ENCODE measurements around the gene SELENOI. TPM values are rescaled to one million over a fixed set of nuclear protein-coding genes. Genes with fewer than 3 reads are reported as not detected.

The SELENOI gene
- total RNA-seq, 1 donor from 2014 or later = 10.8 TPM

DNA sequence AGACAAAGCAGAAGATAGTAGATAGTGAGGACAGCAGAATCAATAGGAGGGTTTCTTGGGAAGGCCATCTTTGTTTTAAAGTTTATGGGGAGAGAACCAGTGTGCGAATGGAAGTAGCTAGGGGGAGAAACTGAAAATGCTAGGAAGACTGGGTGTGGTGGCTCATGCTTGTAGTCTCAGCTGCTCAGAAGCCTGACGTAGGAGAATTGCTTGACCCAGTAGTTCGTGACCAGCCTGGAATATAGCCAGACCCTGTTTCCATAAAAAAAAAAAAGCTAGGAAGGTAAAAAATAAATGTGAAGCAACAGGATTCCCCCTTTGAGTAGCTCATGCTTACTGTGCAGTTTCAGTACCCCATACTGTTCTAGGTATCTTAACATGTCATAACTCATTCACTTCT is 36.6 kb downstream of the SELENOI start:
- Histone ChIP-seq H3K36me3 (peaks cover 44% of the 10 kb centered on the region), H3K27me3 (ENCODE audit: low read depth) (no peaks in the 10 kb centered on the region), H3K9me3 (replicated peaks) (no peaks in the 10 kb centered on the region), H3K4me1 (no peaks in the 10 kb centered on the region), H3K4me3 (no peak overlapping the region), H3K27ac (replicated peaks) (no peak overlapping the region)
- intact Hi-C loops (cut with micrococcal nuclease) = no loop called here
- TF ChIP-seq CTCF (IDR thresholded peaks at IDR 0.05; ENCODE audit: borderline replicate concordance) = no peak
- DNase-seq = no peak

DNA sequence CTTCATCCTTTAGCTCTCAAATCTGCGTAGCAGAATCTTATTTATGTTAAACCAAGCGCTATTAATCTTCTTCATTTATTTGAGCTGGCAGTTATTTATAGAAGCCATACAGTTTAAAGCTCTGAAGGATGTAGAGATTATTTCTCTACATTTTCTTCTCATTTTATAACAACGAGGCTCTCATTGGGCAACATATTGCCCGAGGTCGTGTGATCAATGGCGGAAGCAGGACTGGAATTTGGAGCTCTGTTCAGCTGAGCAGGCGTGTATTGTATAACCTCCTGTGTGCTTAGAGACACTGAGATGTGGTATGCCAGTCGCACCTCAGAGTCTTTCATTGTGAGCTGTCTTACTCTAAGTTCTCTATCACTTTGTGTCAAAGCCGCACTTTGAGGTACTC is 38.2 kb downstream of the SELENOI start:
- TF ChIP-seq CTCF (IDR thresholded peaks at IDR 0.05; ENCODE audit: borderline replicate concordance) = no peak
- H3K9me3 ChIP-seq (replicated peaks) = no peaks in the 10 kb centered on the region
- no peak overlapping the region for H3K27ac ChIP-seq (replicated peaks)
- H3K4me3 ChIP-seq = no peak overlapping the region
- DNase-seq = no peak
- no peaks in the 10 kb centered on the region for H3K4me1 ChIP-seq
- no peaks in the 10 kb centered on the region for H3K27me3 ChIP-seq (ENCODE audit: low read depth)
- intact Hi-C loops (cut with micrococcal nuclease) = no loop called here
- peaks cover 45% of the 10 kb centered on the region for H3K36me3 ChIP-seq

DNA sequence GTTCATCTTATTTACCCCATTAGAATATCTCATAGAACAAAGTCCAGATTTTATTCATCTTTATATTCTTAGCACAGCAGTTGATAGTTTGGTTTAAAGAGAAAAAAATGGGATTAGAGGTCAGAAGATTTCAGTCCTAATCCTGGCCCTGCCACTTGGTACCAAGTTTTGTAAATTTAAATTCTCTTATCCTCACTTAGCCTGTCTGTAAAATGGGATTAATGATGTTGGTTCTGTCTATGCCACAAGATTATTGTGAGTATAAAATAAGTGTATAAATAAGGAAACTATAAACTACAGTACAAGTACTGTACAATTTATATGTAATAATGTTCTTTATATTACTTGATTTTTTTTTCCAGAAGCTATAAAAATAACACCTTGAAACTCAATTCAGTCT is 38.7 kb downstream of the SELENOI start:
- Histone ChIP-seq H3K27ac (replicated peaks) (no peak overlapping the region), H3K36me3 (peaks cover 49% of the 10 kb centered on the region)
- intact Hi-C loops (cut with micrococcal nuclease) = no loop called here

GRCh38 chr2:26387189-26387588 is 41.2 kb downstream of the SELENOI start:
- H3K4me3 ChIP-seq = no peak overlapping the region
- no peak for TF ChIP-seq CTCF (IDR thresholded peaks at IDR 0.05; ENCODE audit: borderline replicate concordance)
- DNase-seq = no peak
- no peaks in the 10 kb centered on the region for H3K4me1 ChIP-seq
- intact Hi-C loops (cut with micrococcal nuclease) = no loop called here
- no peak overlapping the region for H3K27ac ChIP-seq (replicated peaks)
- H3K36me3 ChIP-seq = peaks cover 47% of the 10 kb centered on the region
- no peaks in the 10 kb centered on the region for H3K27me3 ChIP-seq (ENCODE audit: low read depth)
- H3K9me3 ChIP-seq (replicated peaks) = no peaks in the 10 kb centered on the region

More for the DNA sequence above, 38.7 kb downstream of the SELENOI start:
- no peaks in the 10 kb centered on the region for H3K27me3 ChIP-seq (ENCODE audit: low read depth)
- no peaks in the 10 kb centered on the region for H3K4me1 ChIP-seq
- no peak overlapping the region for H3K4me3 ChIP-seq
- no peak for TF ChIP-seq CTCF (IDR thresholded peaks at IDR 0.05; ENCODE audit: borderline replicate concordance)
- no peak for DNase-seq
- no peaks in the 10 kb centered on the region for H3K9me3 ChIP-seq (replicated peaks)

GRCh38 chr2:26394694-26395093 is 48.8 kb downstream of the SELENOI start:
- intact Hi-C loops (cut with micrococcal nuclease) = no loop called here

More at GRCh38 chr2:26394694-26395093, 48.8 kb downstream of the SELENOI start:
- Histone ChIP-seq H3K9me3 (replicated peaks) (no peaks in the 10 kb centered on the region), H3K4me3 (no peak overlapping the region), H3K4me1 (no peaks in the 10 kb centered on the region), H3K27me3 (ENCODE audit: low read depth) (no peaks in the 10 kb centered on the region), H3K36me3 (peaks cover 12% of the 10 kb centered on the region), H3K27ac (replicated peaks) (no peak overlapping the region)
- TF ChIP-seq CTCF (IDR thresholded peaks at IDR 0.05; ENCODE audit: borderline replicate concordance) = no peak
- no peak for DNase-seq
